ENCODE data around the gene TLE6.
"Not testable (repeated sequence)": the region's sequence is repeated elsewhere in the genome, so short reads cannot be mapped to it uniquely, and the experiment has no call there.

TLE6 gene

DNA sequence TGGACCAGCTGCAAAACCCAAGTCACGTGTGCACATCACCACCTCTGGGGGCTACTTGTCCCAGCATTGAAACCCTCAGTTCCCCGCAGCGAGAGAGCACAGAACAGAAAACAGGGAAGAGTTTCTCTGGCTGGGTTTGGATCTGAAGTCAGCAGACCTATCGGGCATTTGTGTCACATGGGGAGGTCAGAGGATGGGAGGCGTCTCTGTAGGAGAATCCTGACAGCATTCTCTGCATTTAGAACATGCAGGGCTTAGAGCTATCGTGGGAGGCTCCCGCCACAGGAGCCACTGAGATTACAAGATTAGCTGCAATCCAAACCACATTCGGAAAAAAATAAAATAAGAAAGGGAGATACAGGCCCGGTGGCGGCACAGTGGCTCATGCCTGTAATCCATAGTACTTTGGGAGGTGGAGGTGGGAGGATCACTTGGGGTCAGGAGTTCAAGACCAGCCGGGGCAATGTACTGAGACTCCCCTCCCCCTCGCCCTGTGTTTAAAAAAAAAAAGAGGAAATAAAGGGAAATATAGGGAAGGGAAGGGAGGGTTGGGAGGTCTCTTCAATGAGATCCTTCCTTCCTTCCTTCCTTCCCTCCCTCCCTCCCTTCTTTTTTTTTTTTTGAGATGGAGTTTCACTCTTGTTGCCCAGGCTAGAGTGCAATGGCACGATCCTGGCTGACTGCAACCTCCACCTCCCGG is 2.9 kb upstream of the TLE6 start:
- no peak for DNase-seq

DNA sequence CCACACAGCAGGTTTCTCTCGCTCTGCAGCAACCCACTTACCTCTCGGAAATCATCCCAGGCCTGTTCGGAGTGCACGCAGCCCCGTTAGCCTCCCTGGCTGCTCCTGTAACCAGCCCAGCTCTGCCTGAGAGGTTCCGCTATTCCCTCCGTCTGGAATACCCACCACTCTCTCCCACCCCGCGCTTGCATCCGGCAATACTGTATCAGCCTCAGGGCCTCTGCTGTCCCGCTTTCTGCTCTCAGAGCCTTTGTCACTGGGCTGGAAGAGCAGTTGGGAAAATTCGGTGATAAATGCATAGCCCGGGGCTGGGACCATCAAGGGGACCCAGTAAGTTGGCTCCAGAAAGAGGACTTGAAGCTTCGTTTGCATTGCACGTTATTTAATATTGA is 759 bp upstream of the TLE6 start:
- DNase-seq, result no peak

DNA sequence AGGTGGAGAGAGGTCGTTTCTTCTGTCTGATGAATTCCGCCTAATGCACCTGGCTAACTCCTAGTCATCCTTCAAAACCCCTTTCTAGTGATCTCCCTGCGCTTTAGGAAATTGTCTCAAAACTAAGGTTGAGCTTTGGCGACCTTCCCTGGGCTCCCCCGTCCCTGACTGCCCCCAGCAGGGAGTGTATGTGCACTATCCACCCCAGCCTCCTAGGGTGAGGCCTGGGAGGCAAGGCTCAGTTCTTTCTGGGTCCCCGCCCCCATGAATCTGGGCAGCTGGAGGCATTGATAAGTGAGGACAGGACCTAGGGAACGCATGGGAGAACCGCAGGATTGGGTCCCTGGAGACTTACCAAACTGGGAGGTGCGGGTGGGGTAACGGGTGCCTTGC is 378 bp downstream of the TLE6 start:
- DNase-seq, result no peak

DNA sequence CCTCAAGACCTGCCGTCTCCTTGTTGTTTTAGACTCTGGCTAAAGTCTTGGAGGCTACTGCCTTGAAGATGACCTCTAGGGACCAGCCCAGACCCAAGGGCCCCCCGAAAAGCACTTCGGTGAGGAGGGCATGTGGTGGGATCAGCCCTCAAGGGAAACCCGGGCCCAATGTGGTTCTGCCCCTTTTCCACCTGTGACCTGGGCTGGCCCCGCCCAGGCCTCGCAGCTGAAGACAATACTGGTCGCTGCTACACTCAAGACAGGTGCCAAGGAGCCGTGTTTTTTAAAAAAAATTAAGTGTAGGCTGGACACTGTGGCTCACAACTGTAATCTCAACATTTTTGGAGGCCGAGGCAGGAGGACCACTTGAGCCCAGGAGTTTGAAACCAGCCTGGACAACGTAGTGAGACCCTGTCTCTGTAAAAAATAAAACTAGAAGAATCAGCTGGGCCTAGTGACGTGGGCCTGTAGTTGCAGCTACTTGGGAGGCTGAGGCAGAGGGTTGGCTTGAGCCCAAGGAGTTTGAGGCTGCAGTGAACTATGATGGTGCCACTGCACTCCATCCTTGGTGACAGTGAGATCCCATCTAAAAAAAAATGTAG is 903 bp downstream of the TLE6 start:
- DNase-seq, result no peak

DNA sequence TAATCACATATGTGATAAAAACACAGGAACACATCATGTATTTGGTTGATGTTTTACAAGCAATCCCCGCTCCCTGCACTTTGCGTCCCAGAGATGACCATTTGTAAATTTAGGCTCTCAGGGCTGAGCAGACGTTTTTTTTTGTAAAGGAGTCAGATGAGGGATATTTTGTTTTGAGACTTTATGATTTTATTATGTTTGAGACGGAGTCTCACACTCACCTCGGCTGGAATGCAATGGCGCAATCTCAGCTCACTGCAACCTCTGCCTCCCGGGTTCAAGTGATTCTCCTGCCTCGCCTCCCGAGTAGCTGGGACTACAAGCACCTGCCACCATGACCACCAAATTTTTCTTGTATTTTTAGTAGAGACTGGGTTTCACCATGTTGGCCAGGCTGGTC is 1.4 kb downstream of the TLE6 start:
- DNase-seq, result no peak

DNA sequence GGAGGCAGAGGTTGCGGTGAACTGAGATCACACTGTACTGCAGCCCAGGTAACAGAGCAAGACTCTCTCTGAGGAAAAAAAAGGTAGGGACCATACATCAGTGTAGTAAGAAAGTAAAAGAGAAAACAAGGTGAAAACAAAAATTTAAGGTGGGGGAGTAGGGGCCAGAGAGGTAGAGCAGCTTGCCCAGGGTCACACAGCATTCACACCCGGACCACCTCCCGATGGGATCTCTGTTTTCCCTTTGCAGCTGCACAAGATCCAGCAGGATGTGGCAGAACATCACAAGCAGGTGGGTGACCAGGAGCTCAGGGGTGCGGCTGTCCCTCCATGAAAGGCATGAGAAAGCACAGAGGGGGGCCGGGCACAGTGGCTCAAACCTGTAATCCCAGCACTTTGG is 4.5 kb downstream of the TLE6 start:
- no peak for DNase-seq

DNA sequence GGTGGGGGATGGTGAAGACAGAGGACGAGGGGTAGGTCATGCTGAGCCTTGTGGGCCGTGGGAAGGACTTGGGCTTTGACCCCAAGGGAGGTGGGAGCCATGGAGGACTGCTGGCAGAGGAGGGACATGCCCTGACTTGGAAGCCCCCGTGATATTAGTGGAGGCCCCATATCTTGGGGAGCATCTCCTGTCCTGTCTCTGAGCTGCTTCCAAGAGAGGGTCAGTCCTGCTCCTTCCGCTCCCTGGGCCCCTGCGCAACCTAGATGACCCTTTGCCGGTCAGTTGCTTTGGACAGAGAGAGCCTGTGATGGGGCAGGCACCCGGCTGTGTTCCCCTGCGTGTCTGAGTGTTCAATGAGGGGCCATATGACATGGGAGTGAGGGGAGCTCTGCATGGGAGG is 5.2 kb downstream of the TLE6 start:
- no peak for DNase-seq

DNA sequence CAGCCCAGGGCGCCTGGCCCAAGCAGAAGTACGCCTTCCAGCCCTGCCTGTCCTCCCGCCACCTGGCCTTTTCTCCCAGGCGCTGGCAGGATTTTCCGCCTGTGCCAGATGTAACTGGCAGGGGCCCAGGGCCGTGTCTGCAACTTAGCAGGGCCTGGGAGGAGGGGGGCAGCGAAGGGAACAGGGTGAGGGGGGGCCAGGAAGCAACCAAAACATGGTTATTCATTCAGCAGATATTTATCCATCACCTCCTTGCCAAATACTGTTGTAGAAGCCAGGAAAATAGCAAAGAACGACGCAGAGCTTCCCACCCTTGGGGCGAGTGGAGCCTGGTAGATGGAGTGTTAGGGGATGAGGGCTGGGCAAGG is 5.6 kb downstream of the TLE6 start:
- DNase-seq, result no peak

DNA sequence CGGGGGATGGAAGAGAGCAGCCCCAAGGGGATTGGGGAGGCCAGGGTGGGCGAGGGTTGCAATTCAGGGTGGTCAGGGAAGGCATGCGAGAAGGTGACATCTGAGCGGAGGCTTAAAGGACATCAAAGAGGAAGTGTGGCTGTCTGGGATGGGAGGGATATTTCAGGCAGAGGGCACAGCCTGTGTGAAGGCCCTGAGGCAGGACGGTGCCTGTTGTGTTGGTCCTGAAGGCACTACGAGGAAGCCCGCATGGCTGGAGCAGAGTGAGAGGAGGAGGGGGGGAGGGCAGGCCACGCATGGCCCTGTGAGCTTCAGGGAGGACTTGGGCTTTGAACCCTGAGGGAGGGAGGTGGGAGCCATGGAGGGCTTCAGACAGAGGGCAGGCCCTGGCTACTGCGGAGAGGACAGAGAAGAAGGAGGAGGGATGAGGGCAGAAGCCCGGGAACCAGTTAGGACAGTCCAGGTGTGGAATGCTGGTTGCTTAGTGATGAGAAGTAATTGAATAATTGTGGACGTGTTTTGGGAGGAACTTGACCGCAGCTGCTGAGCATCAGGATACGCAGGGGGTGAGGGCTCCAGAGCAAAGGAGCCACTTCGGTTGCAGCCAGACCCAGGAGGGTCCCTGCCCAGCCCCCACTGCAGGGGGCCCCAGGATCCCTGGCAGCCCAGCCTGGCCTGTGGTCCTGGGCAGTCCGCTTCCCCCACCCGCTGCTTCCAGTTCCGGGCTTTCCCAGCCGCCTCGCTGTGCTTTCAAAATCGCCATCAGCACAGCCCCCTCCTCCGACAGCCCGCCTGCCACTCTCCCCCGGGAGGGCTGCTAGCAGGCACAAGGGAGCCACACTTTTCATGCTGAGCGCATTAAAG is 6.2 kb downstream of the TLE6 start:
- no peak for DNase-seq

DNA sequence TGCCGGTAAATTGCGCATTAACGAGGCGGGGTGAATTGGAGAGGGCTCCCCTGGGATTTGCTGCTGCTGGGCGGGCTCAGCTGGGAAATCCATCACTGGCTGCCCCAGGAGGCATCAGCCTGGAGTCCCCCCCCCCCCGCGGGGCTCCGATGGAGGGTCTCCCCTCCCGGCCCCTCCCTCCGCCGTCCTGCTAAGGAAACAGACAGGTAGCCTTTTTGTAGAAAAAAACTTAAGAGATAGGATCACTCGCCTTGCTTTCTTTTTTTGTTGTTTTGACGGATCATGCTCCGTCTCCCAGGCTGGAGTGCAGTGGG is 6.8 kb downstream of the TLE6 start:
- DNase-seq, result no peak

DNA sequence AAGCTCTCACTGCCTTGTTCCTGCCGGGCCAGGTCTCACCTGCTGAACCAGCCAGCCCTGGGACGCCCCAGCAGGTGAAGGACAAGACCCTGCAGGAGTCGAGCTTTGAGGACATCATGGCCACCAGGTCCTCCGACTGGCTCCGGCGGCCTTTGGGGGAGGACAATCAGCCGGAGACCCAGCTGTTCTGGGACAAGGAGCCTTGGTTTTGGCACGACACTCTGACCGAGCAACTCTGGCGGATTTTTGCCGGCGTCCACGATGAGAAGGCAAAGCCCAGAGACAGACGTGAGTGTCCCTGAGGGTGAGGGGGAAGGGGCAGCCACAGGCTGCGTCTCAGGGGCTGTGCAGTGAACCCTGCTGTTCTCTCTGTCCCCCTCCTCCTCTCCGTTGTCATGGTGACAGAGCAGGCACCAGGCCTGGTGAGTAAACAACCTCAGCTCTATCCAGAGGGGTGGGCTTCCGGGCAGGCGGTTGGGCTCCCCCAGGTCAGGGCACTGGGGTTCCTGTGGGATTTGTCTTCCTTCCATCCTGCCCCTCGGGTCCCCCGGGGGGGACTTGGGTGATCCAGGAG is 9.7 kb downstream of the TLE6 start:
- DNase-seq, result no peak

DNA sequence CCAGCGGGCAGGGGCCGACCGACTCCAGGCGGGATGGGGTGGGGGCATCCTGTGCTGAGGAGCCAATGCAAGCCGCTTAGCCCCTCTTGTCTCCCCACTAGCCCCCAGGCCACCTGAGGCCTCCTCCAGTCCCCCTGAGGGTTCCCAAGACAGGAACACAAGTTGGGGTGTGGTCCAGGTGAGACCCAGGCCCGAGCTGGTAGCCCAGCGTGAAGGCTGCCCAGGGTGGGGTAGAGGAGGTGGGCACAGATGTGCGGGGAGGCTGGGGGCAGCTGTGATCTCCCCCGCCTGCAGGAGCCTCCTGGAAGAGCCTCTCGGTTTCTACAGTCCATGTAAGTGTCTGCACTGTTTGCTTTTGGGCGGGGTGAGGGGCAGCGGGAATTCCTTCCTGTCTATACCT is 10.4 kb downstream of the TLE6 start:
- DNase-seq, result no peak

DNA sequence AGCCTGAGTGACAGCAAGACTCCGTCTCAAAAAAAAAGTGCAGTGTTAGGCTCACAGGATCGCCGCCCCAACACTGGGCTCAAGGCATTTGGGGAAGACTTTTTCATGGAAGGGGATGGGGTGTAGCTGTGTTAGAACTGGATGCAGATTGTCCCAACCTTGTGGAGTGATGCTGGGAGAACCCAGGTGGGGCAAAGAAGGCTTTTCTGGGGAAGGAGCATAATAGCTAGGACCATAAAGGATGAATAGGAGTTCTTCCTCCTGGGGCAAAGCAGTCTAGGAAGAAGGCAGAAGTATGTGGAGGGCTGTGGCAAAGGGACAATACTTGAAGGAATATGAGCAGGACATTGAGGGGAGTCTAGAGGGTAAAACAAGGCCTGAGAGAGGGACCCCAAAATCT is 11.2 kb downstream of the TLE6 start:
- no peak for DNase-seq

DNA sequence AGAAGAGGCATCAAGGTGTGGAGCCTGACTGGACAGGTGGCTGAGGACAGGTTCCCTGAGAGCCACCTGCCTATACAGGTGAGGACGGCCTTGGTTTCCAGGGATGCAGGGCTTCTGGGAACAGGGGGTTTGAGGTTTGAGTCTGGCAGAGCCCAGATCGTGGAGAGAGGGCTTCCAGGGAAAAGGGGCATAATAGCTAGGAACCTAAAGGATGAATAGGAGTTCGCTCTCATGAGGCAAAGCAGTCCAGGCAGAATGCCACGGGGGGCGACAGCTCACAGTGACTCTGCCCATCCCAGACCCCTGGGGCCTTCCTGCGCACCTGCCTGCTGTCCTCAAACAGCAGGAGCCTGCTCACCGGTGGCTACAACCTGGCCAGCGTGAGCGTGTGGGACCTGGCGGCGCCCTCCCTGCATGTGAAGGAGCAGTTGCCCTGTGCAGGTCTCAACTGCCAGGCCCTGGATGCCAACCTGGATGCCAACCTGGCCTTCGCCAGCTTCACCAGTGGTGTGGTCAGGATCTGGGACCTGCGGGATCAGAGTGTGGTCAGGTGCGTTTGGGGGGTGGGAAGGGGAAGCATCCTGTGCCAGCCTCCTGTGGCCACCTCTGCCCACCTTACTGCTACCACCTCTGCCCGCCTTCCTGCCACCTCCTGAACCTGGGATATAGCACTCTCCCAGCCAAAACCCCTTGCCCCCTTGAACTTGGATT is 12.0 kb downstream of the TLE6 start:
- no peak for DNase-seq

DNA sequence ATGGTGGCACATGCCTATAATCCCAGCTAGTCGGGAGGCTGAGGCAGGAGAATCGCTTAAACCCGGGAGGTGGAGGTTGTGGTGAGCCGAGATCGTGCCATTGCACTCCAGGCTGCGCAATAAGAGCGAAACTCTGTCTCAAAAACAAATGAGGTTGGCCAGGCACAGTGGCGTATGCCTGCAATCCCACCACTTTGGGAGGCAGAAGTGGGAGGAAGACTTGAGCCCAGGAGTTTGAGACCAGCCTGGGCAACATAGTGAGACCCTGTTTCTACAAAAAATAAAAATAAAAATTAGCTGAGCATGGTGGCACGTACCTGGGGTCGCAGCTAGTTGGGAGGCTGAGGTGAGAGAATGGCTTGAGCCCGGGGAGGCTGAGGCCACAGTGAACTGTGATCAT is 15.0 kb downstream of the TLE6 start:
- DNase-seq, result not testable (repeated sequence)

DNA sequence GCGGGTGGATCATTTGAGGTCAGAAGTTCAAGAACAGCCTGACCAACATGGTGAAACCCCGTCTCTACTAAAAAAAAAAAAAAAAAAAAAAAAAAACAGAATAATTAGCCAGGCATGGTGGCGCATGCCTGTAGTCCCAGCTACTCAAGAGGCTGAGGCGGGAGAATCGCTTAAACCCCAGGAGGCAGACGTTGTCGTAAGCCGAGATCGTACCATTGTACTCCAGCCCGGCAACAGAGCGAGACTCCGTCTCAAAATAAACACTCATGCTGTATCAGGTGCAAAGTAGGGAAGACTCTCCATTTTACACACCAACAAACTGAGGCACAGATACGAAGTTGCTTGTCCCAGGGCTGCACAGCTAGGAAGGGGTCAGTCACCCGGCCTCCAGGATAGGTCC is 15.6 kb downstream of the TLE6 start:
- DNase-seq, result no peak

DNA sequence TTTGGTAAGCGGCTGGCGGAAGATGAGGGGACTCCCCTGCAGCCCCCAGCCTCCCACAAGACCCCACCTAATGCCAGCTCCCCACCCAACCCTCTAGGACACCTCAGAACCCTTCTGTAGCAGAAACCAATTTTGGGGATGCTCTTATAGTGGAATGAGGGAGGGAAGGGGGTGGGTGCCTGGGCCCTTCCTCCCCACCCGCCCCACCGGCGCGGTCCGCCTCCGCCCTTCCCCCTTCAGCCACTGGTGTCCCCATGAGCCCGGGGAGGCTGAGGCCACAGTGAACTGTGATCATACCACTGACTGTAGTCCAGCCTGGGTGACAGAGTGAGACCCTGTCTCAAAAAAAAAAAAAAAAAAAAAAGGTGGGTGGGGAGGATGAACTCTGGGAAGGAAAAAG is 16.2 kb downstream of the TLE6 start:
- DNase-seq, result no peak

DNA sequence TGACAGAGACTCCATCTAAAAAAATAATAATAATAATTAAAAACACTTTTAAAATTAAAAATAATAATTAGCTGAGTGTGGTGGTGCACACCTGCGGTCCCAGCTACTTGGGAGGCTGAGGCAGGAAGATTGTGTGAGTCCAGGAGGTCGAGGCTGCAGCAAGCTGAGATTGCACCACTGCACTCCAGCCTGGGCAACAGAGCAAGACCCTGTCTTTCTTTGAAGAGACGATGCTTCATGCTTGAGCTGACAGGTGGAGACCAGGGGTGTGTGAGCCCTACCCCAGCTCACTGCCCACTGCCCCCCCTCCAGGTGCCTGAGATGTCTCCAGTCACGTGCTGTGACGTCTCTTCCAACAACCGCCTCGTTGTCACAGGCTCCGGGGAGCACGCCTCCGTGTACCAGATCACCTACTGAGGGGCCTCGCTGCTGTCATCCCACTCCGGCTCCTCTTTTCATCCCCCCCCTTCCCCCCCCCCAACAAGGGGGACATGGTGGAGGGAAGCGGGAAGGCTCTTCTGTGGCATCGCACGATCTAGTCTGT is 17.3 kb downstream of the TLE6 start:
- DNase-seq, result no peak

DNA sequence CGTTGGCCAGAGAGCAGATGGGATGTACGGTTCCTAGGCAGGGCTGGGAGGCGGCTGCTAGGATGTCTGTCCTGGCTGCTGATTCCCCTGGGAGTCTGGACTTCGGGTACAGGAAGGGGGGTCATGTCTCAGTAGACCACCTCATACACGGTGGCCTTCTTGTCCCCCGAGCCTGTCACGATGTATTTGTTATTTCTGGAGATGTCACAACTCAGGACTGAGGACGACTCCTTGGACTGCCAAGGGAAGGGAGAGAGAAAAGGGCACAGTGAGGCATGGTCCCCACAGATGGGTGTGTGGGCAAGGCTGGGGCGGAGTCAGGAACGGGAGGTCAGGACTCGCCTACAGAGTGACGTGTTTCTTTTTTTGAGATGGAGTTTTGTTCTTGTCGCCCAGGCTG is 20.4 kb downstream of the TLE6 start:
- no peak for DNase-seq

DNA sequence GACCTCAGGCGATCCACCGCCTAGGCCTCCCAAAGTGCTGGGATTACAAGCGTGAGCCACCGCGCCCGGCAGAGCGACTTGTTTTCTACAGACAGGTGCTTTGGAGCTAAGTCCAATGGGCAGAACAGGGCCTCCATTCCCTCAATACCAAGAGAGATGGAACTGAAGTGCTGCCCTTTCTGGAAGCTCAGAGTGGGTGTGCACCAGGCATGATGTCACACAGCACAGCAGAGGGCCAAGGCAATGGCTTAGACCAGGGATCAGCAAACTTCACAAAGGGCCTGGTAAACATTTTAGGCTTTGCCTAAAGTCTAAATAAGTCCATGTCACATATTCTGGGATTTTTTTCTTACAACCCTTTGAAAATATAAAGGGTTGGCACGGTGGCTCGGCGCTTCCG is 21.3 kb downstream of the TLE6 start:
- DNase-seq, result no peak

DNA sequence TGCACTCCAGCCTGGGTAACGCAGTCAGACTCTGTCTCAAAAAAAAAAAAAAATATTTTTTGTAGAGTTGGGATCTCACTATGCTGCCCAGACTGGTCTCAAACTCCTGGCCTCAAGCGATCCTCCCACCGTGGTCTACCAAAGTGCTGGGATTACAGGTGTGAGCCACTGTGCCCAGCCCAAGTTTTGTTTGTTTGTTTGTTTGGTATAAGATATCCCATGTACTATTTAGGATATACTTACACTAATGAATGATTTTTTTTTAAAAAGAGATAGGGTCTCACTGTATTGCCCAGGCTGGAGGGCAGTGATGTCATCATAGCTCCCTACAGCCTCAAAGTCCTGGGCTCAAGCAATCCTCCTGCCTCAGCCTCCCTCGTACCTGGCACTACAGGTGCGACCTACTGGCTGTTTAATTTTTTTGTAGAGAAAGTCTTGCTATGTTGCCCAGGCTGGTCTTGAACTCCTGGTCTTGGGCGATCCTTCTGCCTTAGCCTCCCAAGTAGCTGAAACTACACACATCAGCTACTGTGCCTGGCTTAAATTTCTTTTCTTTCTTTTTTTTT is 24.0 kb downstream of the TLE6 start:
- no peak for DNase-seq

DNA sequence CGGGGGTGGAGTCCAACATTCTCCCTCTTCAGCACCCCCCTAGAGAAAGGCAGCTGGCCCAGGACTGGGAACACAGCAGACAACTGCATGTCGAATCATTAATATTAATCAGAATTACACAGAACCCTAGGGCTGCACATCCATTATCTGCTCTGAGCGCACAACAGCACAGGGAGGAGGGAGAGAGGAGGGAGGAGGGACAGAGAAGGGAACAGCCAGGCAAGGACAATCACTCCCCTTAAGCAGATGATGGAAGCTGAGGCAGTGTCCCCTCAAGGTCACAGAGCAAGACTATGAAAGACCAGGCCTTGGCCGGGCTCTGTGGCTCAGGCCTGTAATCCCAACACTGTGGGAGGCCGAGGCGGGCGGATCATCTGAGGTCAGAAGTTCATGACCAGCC is 25.7 kb downstream of the TLE6 start:
- DNase-seq, result no peak

DNA sequence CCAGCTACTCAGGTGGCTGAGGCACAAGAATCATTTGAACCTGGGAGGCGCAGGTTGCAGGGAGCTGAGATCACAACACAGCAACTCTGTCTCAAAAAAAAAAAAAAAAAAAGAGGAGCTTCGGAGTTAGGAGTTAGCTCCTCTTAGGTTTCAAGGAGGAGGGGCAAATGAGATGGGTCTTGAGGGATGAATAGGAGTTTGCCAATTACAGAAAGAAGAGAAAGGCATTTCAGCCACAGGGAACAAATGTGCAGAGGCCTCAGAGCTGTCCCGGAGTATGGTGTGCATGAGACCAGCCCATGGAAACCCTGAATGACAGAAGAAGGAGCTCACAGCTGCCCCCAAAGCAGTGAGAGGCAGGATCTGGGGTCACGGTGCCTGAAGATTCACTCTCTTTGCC is 27.2 kb downstream of the TLE6 start:
- no peak for DNase-seq
